Suprapubic skin (tissue), 4 donors: ENCODE results near the gene ATP1A4. TPM values are rescaled to one million over a fixed set of nuclear protein-coding genes. Genes with fewer than 3 reads are reported as not detected.

ENCODE experiments used
- DNase-seq, 2 donors: peaks; one replicate each; pipeline ENCODE4 v3.0.0-alpha.2; 2019; ENCODE audit warnings: low spot score in 2 of 2
- H3K27ac ChIP-seq: fragments of 200-600 bp; sonication (generic); one replicate; pipeline ENCODE4 v1.5.1; 2019
- H3K27me3 ChIP-seq: fragments of 200-600 bp; sonication (generic); one replicate; pipeline ENCODE4 v1.5.1; 2019
- H3K36me3 ChIP-seq: fragments of 200-600 bp; sonication (generic); one replicate; pipeline ENCODE4 v1.5.1; 2019
- H3K4me1 ChIP-seq: fragments of 200-600 bp; sonication (generic); one replicate; pipeline ENCODE4 v1.5.1; 2019
- H3K4me3 ChIP-seq: fragments of 200-600 bp; sonication (generic); one replicate; pipeline ENCODE4 v1.5.1; 2019; ENCODE audit warnings: mild to moderate bottlenecking
- H3K9me3 ChIP-seq: fragments of 200-600 bp; sonication (generic); one replicate; pipeline ENCODE4 v1.5.1; 2019
- CTCF ChIP-seq, 2 donors: fragments of 200-600 bp in 1 of 2; fragments of 450-650 bp in 1 of 2; sonication (generic) in 1 of 2; IDR thresholded peaks; one replicate each; pipeline ENCODE4 v1.5.1; 2016 to 2019; ENCODE audit warnings: antibody characterized with exemption in 2 of 2, mild to moderate bottlenecking in 1 of 2, moderate library complexity in 1 of 2
- EP300 ChIP-seq: sonication (generic); formaldehyde crosslinking; IDR thresholded peaks from one replicate; pipeline ENCODE4 v1.6.1; 2017; ENCODE audit warnings: antibody characterized with exemption
- POLR2A ChIP-seq, 2 donors: fragments of 450-650 bp; IDR thresholded peaks; one replicate each; pipeline ENCODE4 v1.6.1; 2017; ENCODE audit warnings: antibody characterized with exemption in 2 of 2, mild to moderate bottlenecking in 2 of 2, moderate library complexity in 2 of 2
- POLR2AphosphoS5 ChIP-seq, 3 donors: sonication (generic); formaldehyde crosslinking; IDR thresholded peaks; one replicate each; pipeline ENCODE4 v1.6.1; 2017; ENCODE audit warnings: antibody characterized with exemption in 3 of 3
- WGBS: methylation state at CpG from one replicate; pipeline ENCODE4 v1.1.5; 2018; 5-methylcytosine and 5-hydroxymethylcytosine counted together
- total RNA-seq, 4 donors: library from RNA; depleted of rRNA; stranded (reverse); fragments of >200 nt; gene quantifications; one replicate each; pipeline ENCODE4 v1.1.0, GENCODE V29; 2016

The ATP1A4 gene
- total RNA-seq, 4 donors from 2014 or later = not detected

GRCh38 chr1:160162931-160163330 lies 11.5 kb downstream of the ATP1A4 start:
- WGBS = 77% methylated on average over 2 of the region's 2 CpGs
- TF ChIP-seq EP300 (no peak), POLR2AphosphoS5 (IDR thresholded peaks at IDR 0.05) (no peak), POLR2A (IDR thresholded peaks at IDR 0.05) (no peak), CTCF (IDR thresholded peaks at IDR 0.05) (no peak)
- Histone ChIP-seq H3K27ac (no peak overlapping the region), H3K4me3 (no peak overlapping the region), H3K27me3 (peaks cover 7% of the 10 kb centered on the region), H3K4me1 (no peaks in the 10 kb centered on the region), H3K36me3 (no peaks in the 10 kb centered on the region), H3K9me3 (no peaks in the 10 kb centered on the region)
- DNase-seq = no peak

- 100% methylated on average over 1 of the region's 1 CpG for WGBS
- TF ChIP-seq POLR2A (IDR thresholded peaks at IDR 0.05) (no peak), EP300 (no peak), POLR2AphosphoS5 (IDR thresholded peaks at IDR 0.05) (no peak)
- H3K4me1 ChIP-seq = no peaks in the 10 kb centered on the region
These were observed 12.2 kb downstream of the ATP1A4 start for GRCh38 chr1:160163615-160164014.

GRCh38 chr1:160164121-160164520 lies 12.7 kb downstream of the ATP1A4 start:
- no peaks in the 10 kb centered on the region for H3K9me3 ChIP-seq
- H3K27ac ChIP-seq = no peak overlapping the region
- H3K27me3 ChIP-seq = peaks cover 7% of the 10 kb centered on the region
- H3K4me3 ChIP-seq = no peak overlapping the region
- 83% methylated on average over 10 of the region's 10 CpGs for WGBS
- no peak for DNase-seq
- H3K4me1 ChIP-seq = no peaks in the 10 kb centered on the region
- TF ChIP-seq EP300 (no peak), POLR2AphosphoS5 (IDR thresholded peaks at IDR 0.05) (no peak), CTCF (IDR thresholded peaks at IDR 0.05) (no peak), POLR2A (IDR thresholded peaks at IDR 0.05) (no peak)
- H3K36me3 ChIP-seq = no peaks in the 10 kb centered on the region

More at GRCh38 chr1:160163615-160164014, 12.2 kb downstream of the ATP1A4 start:
- DNase-seq = no peak
- H3K9me3 ChIP-seq = no peaks in the 10 kb centered on the region
- H3K27ac ChIP-seq = no peak overlapping the region
- peaks cover 7% of the 10 kb centered on the region for H3K27me3 ChIP-seq
- no peak overlapping the region for H3K4me3 ChIP-seq
- H3K36me3 ChIP-seq = no peaks in the 10 kb centered on the region

- H3K27ac ChIP-seq = no peak overlapping the region
- peaks cover 7% of the 10 kb centered on the region for H3K27me3 ChIP-seq
- no peak for DNase-seq
- H3K4me1 ChIP-seq = no peaks in the 10 kb centered on the region
- no peaks in the 10 kb centered on the region for H3K36me3 ChIP-seq
- H3K9me3 ChIP-seq = no peaks in the 10 kb centered on the region
- 84% methylated on average over 12 of the region's 12 CpGs for WGBS
- TF ChIP-seq POLR2AphosphoS5 (IDR thresholded peaks at IDR 0.05) (no peak), CTCF (IDR thresholded peaks at IDR 0.05) (no peak), EP300 (no peak), POLR2A (IDR thresholded peaks at IDR 0.05) (no peak)
- H3K4me3 ChIP-seq = no peak overlapping the region
These were observed 14.9 kb downstream of the ATP1A4 start for GRCh38 chr1:160166166-160166868.

- no peaks in the 10 kb centered on the region for H3K4me1 ChIP-seq
- H3K4me3 ChIP-seq = no peak overlapping the region
- no peaks in the 10 kb centered on the region for H3K36me3 ChIP-seq
- H3K27me3 ChIP-seq = peaks cover 7% of the 10 kb centered on the region
- no peak for TF ChIP-seq POLR2A (IDR thresholded peaks at IDR 0.05)
- TF ChIP-seq CTCF (IDR thresholded peaks at IDR 0.05) = no peak
- no peak for TF ChIP-seq POLR2AphosphoS5 (IDR thresholded peaks at IDR 0.05)
- TF ChIP-seq EP300 = no peak
- DNase-seq = no peak
- no peaks in the 10 kb centered on the region for H3K9me3 ChIP-seq
- H3K27ac ChIP-seq = no peak overlapping the region
- 58% methylated on average over 4 of the region's 4 CpGs for WGBS
These were observed 15.7 kb downstream of the ATP1A4 start for GRCh38 chr1:160167056-160167455.
